Pancreas (tissue), 10 donors: ENCODE data around the gene EMX1. TPM values are rescaled to one million over a fixed set of nuclear protein-coding genes. Genes with fewer than 3 reads are reported as not detected.
A peak's percentile ranks its signal among the peaks of the same experiment; 100 is the strongest.

Experiments
- ATAC-seq, 4 donors: fragments of 200-7000 bp; cut with Tn5 transposase; one replicate each; pipeline versions ENCODE4 v1.8.0 to v1.9.1; 2020; ENCODE audit warnings: mild to moderate bottlenecking in 4 of 4, moderate library complexity in 4 of 4
- DNase-seq, 6 donors: peaks; one replicate each; pipeline ENCODE4 v3.0.0-alpha.2; 2020
- FAIRE-seq: peaks from 2 replicates; lab custom pipeline; 2012; peaks lifted over from hg19 to GRCh38; lab: Jason Lieb, UNC
- H3K27ac ChIP-seq, 4 donors: fragments of 200-600 bp; sonication (generic); 1 replicate in 3 of 4; 2 replicates in 1 of 4; pipeline versions ENCODE4 v1.5.0 to v1.8.0; 2020
- H3K27me3 ChIP-seq, 4 donors: fragments of 200-600 bp; one replicate each; pipeline ENCODE4 v1.8.0; 2021
- H3K36me3 ChIP-seq, 3 donors: fragments of 200-600 bp; sonication (generic) in 1 of 3; one replicate each; pipeline versions ENCODE4 v1.5.0 to v1.8.0; 2020 to 2021
- H3K4me1 ChIP-seq, 3 donors: fragments of 200-600 bp; one replicate each; pipeline ENCODE4 v1.8.0; 2021
- H3K4me3 ChIP-seq, 4 donors: fragments of 200-600 bp; sonication (generic) in 2 of 4; one replicate each; pipeline versions ENCODE4 v1.5.0 to v1.8.0; 2020 to 2021
- H3K9me3 ChIP-seq, 4 donors: fragments of 200-600 bp; one replicate each; pipeline ENCODE4 v1.8.0; 2021
- WGBS, 2 donors: extraction: QIAGEN DNeasy Blood & Tissue Kit; methylation state at CpG; one replicate each; pipeline ENCODE4 v1.1.7; 2013; 5-methylcytosine and 5-hydroxymethylcytosine counted together
- intact Hi-C, 3 donors: fragments of 100-400 bp; cut with DNase I; formaldehyde crosslinking; loops; one replicate each; pipeline versions ENCODE4 v1.11.1 to v1.14.2; 2022
- polyA plus RNA-seq, 2 donors: library from polyadenylated mRNA; stranded (reverse); fragments of 200-250 nt; gene quantifications; one replicate each; pipeline ENCODE4 v1.2.3, GENCODE V29; 2013
- total RNA-seq, 6 donors: library from RNA; stranded (reverse); fragmentation: NEBNext Ultra II Directional in 4 of 6; extraction: Animal tissue kit (Norgen Biotek cat#: 25700) in 4 of 6; gene quantifications; one replicate each; pipeline versions ENCODE4 v1.2.1 to v1.2.4, GENCODE V29; 2021 to 2023
- TF ChIP-seq, protein P1 (sequence below), 4 donors: fragments of 200-600 bp; sonication (generic) in 3 of 4; IDR thresholded peaks; one replicate each; pipeline versions ENCODE4 v1.5.0 to v1.8.0; 2021; ENCODE audit warnings: antibody characterized with exemption in 4 of 4
- donor health status: healthy with polysubstance abuse.
- donor health status: DM: no; HTN: no; CAD: no; lungs with moderate emphysema.
- donor health status: DM: no; HTN: no; CAD: no.
- donor health status: control.
- donor health status: control.
- donor health status: Bipolar disorder and iron deficiency.
- donor health status: DM: yes; HTN: yes; CAD: no.
- donor health status: DM: no; HTN: no; CAD: no.
- donor health status: DM: no; HTN: no; CAD: no.
- donor health status: DM: yes; HTN: yes; CAD: no.

Gene EMX1
- total and polyA plus RNA-seq, 8 donors, result 0.13 to 0.37 (median 0.28) TPM; not detected in 1

DNA sequence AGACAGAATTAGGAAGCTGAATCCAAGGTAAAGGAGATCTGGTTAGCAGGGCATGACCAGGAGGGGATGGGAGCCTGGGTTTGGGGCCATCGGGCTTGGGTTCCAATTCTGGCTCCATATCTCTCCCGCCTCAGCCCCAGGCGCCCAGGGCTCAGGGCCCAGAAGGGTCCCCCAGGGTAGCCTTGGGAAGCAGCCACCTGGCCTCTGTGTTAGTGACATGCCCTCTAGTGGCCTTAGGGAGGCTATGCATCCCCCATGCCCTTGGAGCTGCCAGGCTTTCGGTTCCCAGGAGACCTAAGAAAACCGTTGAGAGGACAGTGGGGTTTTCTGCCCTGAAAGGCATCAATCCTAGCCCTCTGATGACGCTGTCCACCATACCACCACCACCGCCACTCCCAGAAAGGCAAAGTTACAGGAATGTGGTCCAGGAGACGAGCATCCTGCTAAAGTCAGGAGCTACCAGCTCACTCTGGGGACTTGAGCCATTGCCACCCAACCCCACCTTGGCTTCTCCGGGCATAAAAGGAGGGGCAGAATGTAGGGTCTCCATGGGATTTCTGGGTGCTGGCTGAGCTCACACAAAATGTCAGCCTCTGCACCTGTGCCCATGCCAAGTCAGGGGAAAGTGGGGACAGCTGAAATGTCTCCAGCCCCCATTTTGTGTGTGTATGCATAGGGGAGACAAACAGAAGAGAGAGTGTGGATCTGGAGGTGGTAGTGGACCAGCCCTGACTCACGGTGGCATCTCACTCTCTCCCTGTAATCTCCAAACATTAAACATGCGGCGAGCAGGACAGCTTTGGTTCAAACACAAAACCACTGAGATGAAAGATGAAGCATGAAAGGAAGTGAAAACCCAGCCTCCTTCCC, 56.5 kb downstream of the EMX1 start:
- DNase-seq, result peak in 4 of 6 donors; percentile 43 to 67 (median 65)
- intact Hi-C loops, result loop anchor here in 1 of 3 donors (5.0 kb wide), 1 partner anchor 82 kb away; no protein-coding TSS in a partner anchor
- Histone ChIP-seq H3K27me3 (no peaks in the 10 kb centered on the region), H3K9me3 (no peaks in the 10 kb centered on the region), H3K4me3 (no peak overlapping the region), H3K4me1 (no peaks in the 10 kb centered on the region), H3K36me3 (no peaks in the 10 kb centered on the region), H3K27ac (no peak overlapping the region)
- TF ChIP-seq, protein P1, sequence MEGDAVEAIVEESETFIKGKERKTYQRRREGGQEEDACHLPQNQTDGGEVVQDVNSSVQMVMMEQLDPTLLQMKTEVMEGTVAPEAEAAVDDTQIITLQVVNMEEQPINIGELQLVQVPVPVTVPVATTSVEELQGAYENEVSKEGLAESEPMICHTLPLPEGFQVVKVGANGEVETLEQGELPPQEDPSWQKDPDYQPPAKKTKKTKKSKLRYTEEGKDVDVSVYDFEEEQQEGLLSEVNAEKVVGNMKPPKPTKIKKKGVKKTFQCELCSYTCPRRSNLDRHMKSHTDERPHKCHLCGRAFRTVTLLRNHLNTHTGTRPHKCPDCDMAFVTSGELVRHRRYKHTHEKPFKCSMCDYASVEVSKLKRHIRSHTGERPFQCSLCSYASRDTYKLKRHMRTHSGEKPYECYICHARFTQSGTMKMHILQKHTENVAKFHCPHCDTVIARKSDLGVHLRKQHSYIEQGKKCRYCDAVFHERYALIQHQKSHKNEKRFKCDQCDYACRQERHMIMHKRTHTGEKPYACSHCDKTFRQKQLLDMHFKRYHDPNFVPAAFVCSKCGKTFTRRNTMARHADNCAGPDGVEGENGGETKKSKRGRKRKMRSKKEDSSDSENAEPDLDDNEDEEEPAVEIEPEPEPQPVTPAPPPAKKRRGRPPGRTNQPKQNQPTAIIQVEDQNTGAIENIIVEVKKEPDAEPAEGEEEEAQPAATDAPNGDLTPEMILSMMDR (IDR thresholded peaks at IDR 0.05), result peak; percentile 70 to 81 (median 75)
- ATAC-seq, result peak; percentile 79 to 99 (median 96)
- FAIRE-seq, result no peak
- 41 to 46% methylated on average over 12 of the region's 12 CpGs for WGBS, 2 donors

DNA sequence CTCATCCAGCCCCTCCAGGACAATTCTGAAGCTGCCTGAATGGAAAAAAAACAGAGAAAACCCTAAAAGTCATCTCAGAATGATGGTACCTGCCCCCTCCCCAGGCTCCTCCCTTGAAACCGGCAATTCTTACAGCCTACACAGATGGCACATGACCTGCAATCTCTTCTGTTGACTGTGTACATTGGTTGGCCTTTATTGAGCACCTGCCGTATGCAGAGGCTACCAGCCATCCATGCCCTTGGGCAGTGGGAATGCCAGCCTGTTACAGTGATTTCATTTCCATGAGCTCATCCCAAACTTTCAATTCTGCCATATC, 57.1 kb downstream of the EMX1 start:
- 59 to 77% methylated on average over 2 of the region's 2 CpGs for WGBS, 2 donors
- Histone ChIP-seq H3K4me3 (no peak overlapping the region), H3K36me3 (no peaks in the 10 kb centered on the region), H3K27ac (no peak overlapping the region), H3K4me1 (no peaks in the 10 kb centered on the region), H3K9me3 (no peaks in the 10 kb centered on the region), H3K27me3 (no peaks in the 10 kb centered on the region)
- ATAC-seq (no peak), FAIRE-seq (no peak), DNase-seq (no peak)
- TF ChIP-seq, protein P1 (IDR thresholded peaks at IDR 0.05), result no peak
- intact Hi-C loops, result loop anchor here in 1 of 3 donors (5.0 kb wide), 1 partner anchor 82 kb away; no protein-coding TSS in a partner anchor

DNA sequence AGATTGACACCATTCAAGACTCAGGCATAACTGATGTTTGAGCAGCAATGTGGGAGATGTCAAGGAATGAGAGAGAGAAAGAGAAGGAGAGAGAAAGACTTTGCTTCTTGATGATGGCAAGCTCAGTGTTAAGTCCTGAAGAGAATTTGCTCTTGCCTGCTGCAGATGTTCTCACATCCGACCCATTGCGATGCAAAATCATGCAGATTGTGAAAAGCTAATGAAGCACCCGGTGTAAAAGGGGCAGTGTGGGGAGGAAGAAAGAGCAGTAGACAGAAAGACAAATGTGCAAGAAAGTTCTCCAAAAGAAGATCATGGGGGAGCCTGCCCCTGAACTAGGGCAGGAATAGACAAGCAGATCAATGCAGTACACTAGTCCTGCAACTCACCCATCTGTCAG, 57.7 kb downstream of the EMX1 start:
- H3K9me3 ChIP-seq, result no peaks in the 10 kb centered on the region
- H3K4me1 ChIP-seq, result no peaks in the 10 kb centered on the region
- ATAC-seq (no peak), DNase-seq (no peak), FAIRE-seq (no peak)
- H3K27me3 ChIP-seq, result no peaks in the 10 kb centered on the region
- TF ChIP-seq, protein P1 (IDR thresholded peaks at IDR 0.05), result no peak
- H3K4me3 ChIP-seq, result no peak overlapping the region
- H3K27ac ChIP-seq, result no peak overlapping the region
- H3K36me3 ChIP-seq, result no peaks in the 10 kb centered on the region
- intact Hi-C loops, result no loop called here
- WGBS, 2 donors, result 70 to 74% methylated on average over 3 of the region's 3 CpGs

DNA sequence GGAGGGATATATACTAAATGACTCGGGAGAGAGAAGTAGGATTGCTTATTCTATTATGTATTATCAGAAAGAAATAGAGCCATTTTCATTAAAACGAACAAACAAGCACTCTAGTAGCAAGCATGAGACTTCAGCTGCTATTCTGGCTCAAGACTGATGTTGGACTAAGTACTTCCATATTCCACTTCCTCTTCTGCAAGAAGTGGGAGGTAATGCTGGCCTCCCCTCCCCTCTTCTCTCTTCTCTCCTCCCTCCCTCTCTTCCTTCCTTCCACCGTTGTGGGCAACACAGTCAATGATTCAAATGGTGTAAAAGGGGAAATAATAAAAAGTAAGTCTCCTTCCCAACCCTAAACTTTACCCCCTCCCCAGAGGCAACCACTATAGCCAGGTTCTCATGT, 62.6 kb downstream of the EMX1 start:
- 76 to 77% methylated on average over 3 of the region's 3 CpGs for WGBS, 2 donors
- Histone ChIP-seq H3K4me1 (no peaks in the 10 kb centered on the region), H3K36me3 (no peaks in the 10 kb centered on the region), H3K27ac (no peak overlapping the region), H3K4me3 (no peak overlapping the region), H3K9me3 (no peaks in the 10 kb centered on the region), H3K27me3 (no peaks in the 10 kb centered on the region)
- DNase-seq (no peak), FAIRE-seq (no peak), ATAC-seq (peak in 2 of 4 donors; percentile 21 to 79)
- intact Hi-C loops, result loop anchor here in 1 of 3 donors (10.0 kb wide), 1 partner anchor 105 kb away; no protein-coding TSS in a partner anchor
- TF ChIP-seq, protein P1 (IDR thresholded peaks at IDR 0.05), result no peak
